SK-N-SH treated with all-trans-retinoic acid at 6 μM for 48 hours (cell line): ENCODE measurements around the gene RCBTB1.

Experiments
- ARNTL ChIP-seq: fragments of 450-650 bp; formaldehyde crosslinking; IDR thresholded peaks from 2 replicates; pipeline ENCODE4 v1.5.0; 2020; ENCODE audit warnings: low read depth, mild to moderate bottlenecking, moderate library complexity, borderline replicate concordance
- BACH2 ChIP-seq: fragments of 250-450 bp; sonication (Bioruptor Pico); IDR thresholded peaks from 2 replicates; pipeline ENCODE4 v1.9.0; 2021; ENCODE audit warnings: mild to moderate bottlenecking, borderline replicate concordance
- CSDC2 ChIP-seq: fragments of 250-450 bp; sonication (Bioruptor Pico); IDR thresholded peaks from 2 replicates; pipeline ENCODE4 v1.5.0; 2020; ENCODE audit warnings: mild to moderate bottlenecking, moderate library complexity
- ESRRG ChIP-seq: fragments of 250-450 bp; sonication (Bioruptor Pico); IDR thresholded peaks from 2 replicates; pipeline ENCODE4 v1.6.1; 2021; ENCODE audit warnings: mild to moderate bottlenecking
- ISL1 ChIP-seq: fragments of 250-450 bp; sonication (Bioruptor Pico); IDR thresholded peaks from 2 replicates; pipeline ENCODE4 v2.1.2; 2022; ENCODE audit warnings: mild to moderate bottlenecking, moderate library complexity
- PPARA ChIP-seq: fragments of 250-450 bp; sonication (Bioruptor Pico); IDR thresholded peaks from 2 replicates; pipeline ENCODE4 v1.5.0; 2020; ENCODE audit warnings: mild to moderate bottlenecking, borderline replicate concordance
- RARB ChIP-seq: fragments of 250-450 bp; sonication (Bioruptor Pico); IDR thresholded peaks from 2 replicates; pipeline ENCODE4 v1.8.0; 2021; ENCODE audit warnings: mild to moderate bottlenecking, moderate library complexity
- ZC3H10 ChIP-seq: fragments of 250-450 bp; sonication (Bioruptor Pico); IDR thresholded peaks from 2 replicates; pipeline ENCODE4 v1.5.1; 2021; ENCODE audit warnings: mild to moderate bottlenecking, moderate library complexity
- ZFP3 ChIP-seq: fragments of 250-450 bp; sonication (Bioruptor Pico); IDR thresholded peaks from 2 replicates; pipeline ENCODE4 v1.5.0; 2020; ENCODE audit warnings: mild to moderate bottlenecking, moderate library complexity
- ZFP30 ChIP-seq: fragments of 450-650 bp; formaldehyde crosslinking; IDR thresholded peaks from 2 replicates; pipeline ENCODE4 v1.5.0; 2022; ENCODE audit warnings: mild to moderate bottlenecking, moderate library complexity
- TF ChIP-seq, protein P1 (sequence below): fragments of 250-450 bp; sonication (Bioruptor Pico); IDR thresholded peaks from 2 replicates; pipeline ENCODE4 v1.8.0; 2020; ENCODE audit warnings: mild to moderate bottlenecking, moderate library complexity, borderline replicate concordance
- TF ChIP-seq, protein P2 (sequence below): fragments of 250-450 bp; sonication (Bioruptor Pico); IDR thresholded peaks from 2 replicates; pipeline ENCODE4 v1.8.0; 2021; ENCODE audit warnings: low read depth, mild to moderate bottlenecking, moderate library complexity, borderline replicate concordance

DNA sequence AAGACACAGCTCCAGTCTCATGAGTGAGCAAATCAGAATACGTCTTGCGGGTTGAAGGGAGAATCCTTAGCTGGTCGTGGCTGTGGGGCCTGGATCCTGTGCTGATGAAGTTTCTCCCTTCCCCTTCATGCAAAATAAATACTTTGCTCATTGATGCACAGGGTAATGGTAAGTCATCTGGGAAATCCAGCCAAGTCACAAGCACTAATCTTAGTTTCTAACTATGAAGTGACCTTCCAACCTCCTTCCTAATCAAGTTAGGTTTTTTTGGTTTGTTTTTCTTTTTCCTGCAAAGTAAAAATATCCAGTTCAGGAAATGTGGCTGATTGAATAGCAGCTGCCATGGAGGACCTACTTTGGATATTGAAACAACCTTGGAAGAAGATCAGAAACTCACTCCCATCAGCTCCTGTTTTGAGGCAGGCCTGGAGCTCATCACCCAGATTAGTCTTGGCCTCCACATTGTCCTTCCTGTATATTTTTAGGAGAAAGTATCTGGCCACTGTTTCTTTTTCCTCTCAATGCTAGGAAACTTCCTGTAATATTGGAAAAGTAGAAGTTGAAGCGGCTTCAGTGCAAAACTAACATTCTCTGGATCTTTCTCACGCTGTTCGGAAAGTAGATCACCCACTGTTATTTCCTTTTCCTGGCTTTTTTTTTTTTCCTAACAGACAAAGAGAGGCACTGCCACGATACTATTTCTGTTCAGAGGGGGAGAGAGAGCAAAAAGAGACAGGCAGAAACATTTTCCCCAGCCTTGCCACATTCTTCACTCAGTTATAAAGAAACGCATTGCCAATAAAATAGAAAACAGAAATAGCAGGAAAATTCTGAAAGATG lies 30.7 kb upstream of the RCBTB1 start:
- TF ChIP-seq ISL1 (CRISPR knock-in tag) (no peak), ZC3H10 (CRISPR knock-in tag) (no peak), ARNTL (CRISPR knock-in tag) (no peak), ESRRG (no peak), ZFP30 (no peak), ZFP3 (CRISPR knock-in tag) (no peak), RARB (CRISPR knock-in tag) (no peak), BACH2 (CRISPR knock-in tag) (no peak), CSDC2 (CRISPR knock-in tag) (no peak), PPARA (CRISPR knock-in tag) (no peak)
- TF ChIP-seq, protein P1, sequence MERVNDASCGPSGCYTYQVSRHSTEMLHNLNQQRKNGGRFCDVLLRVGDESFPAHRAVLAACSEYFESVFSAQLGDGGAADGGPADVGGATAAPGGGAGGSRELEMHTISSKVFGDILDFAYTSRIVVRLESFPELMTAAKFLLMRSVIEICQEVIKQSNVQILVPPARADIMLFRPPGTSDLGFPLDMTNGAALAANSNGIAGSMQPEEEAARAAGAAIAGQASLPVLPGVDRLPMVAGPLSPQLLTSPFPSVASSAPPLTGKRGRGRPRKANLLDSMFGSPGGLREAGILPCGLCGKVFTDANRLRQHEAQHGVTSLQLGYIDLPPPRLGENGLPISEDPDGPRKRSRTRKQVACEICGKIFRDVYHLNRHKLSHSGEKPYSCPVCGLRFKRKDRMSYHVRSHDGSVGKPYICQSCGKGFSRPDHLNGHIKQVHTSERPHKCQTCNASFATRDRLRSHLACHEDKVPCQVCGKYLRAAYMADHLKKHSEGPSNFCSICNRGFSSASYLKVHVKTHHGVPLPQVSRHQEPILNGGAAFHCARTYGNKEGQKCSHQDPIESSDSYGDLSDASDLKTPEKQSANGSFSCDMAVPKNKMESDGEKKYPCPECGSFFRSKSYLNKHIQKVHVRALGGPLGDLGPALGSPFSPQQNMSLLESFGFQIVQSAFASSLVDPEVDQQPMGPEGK (CRISPR knock-in tag): no peak
- TF ChIP-seq, protein P2, sequence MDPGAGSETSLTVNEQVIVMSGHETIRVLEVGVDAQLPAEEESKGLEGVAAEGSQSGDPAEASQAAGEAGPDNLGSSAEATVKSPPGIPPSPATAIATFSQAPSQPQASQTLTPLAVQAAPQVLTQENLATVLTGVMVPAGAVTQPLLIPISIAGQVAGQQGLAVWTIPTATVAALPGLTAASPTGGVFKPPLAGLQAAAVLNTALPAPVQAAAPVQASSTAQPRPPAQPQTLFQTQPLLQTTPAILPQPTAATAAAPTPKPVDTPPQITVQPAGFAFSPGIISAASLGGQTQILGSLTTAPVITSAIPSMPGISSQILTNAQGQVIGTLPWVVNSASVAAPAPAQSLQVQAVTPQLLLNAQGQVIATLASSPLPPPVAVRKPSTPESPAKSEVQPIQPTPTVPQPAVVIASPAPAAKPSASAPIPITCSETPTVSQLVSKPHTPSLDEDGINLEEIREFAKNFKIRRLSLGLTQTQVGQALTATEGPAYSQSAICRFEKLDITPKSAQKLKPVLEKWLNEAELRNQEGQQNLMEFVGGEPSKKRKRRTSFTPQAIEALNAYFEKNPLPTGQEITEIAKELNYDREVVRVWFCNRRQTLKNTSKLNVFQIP (CRISPR knock-in tag): no peak
